Measurements from ENCODE around the gene PTGES2.

DNA sequence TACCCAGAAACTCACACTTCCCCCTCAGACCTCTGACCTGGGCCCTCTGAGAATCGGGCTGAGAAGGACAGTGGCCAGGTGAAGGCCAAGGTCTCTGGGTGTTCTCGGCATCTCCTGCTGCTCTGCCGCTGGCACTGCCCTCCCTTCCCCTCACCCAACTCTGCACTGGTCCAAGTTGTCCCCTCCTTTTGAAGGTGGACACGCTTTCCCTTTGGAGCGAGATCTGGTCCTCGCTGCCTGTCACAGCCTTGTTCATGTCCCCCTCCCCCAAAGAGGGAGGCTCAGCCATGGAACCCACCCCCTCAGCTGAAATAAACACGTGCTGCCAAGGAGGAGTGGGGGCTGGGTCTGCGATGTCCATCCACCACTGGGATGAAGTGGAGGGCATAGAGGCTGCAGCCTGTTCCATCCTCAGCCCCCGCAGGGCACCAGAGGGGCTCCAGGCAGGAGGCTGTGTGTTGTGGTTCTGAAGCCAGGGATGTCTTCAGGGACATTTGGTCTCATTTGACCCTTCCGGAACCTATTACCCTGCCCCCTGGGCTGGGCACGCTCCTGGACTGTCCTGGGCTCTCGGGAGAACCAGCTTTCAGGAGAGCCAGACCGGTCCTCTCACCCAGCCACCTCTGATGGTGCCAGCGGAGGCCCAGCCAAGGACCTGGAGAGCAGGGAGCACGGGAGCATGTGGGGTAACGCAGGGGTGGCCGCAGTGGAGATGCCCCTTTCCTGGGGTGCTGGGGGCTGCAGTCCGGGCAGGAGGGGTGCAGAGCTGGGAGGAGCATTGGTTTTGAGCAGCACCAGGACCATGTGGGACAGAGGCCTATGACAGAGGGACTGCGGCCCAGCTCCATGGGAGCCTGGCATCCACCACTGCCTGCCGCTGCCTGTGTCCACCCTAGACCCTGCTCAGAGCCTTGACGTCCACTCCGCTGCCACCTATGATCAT, 17.0 kb upstream of the PTGES2 start:
- TF ChIP-seq, protein P1, sequence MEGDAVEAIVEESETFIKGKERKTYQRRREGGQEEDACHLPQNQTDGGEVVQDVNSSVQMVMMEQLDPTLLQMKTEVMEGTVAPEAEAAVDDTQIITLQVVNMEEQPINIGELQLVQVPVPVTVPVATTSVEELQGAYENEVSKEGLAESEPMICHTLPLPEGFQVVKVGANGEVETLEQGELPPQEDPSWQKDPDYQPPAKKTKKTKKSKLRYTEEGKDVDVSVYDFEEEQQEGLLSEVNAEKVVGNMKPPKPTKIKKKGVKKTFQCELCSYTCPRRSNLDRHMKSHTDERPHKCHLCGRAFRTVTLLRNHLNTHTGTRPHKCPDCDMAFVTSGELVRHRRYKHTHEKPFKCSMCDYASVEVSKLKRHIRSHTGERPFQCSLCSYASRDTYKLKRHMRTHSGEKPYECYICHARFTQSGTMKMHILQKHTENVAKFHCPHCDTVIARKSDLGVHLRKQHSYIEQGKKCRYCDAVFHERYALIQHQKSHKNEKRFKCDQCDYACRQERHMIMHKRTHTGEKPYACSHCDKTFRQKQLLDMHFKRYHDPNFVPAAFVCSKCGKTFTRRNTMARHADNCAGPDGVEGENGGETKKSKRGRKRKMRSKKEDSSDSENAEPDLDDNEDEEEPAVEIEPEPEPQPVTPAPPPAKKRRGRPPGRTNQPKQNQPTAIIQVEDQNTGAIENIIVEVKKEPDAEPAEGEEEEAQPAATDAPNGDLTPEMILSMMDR (IDR thresholded peaks at IDR 0.05) = no peak
- TF ChIP-seq EP300 (IDR thresholded peaks at IDR 0.05) (no peak), POLR2A (IDR thresholded peaks at IDR 0.05; ENCODE audit: low read depth) (no peak), POLR2AphosphoS5 (IDR thresholded peaks at IDR 0.05) (no peak)
